ENCODE measurements around the gene IL22RA1.
A peak's percentile ranks its signal among the peaks of the same experiment; 100 is the strongest.

DNA sequence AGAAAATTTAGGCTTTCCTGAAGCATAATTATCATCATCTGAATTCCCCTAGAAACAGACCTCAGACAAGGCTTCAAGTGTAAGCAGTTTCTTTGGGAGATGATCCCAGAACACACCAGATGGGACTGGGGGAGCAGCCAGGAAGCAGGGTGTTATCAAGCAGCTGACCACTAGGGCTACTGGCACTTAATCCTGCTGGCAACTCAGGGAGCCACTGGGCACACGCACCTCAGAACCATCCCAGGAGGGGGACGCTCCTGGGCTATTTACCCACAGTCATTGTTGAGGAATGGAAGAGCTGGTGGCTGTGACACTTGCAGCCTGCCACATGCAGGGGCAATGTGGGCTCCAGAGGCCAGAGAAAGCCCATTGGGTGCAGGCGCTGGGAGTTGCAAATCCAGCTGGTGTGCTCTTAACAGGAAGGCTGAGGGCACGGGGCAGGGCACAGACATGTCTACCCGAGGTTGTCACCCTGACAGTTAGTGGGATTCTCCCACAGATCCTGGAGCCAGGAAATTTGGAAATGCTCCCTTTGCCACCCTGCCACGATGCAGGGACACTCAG lies 15.1 kb upstream of the IL22RA1 start:
- TF ChIP-seq, protein P1, sequence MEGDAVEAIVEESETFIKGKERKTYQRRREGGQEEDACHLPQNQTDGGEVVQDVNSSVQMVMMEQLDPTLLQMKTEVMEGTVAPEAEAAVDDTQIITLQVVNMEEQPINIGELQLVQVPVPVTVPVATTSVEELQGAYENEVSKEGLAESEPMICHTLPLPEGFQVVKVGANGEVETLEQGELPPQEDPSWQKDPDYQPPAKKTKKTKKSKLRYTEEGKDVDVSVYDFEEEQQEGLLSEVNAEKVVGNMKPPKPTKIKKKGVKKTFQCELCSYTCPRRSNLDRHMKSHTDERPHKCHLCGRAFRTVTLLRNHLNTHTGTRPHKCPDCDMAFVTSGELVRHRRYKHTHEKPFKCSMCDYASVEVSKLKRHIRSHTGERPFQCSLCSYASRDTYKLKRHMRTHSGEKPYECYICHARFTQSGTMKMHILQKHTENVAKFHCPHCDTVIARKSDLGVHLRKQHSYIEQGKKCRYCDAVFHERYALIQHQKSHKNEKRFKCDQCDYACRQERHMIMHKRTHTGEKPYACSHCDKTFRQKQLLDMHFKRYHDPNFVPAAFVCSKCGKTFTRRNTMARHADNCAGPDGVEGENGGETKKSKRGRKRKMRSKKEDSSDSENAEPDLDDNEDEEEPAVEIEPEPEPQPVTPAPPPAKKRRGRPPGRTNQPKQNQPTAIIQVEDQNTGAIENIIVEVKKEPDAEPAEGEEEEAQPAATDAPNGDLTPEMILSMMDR (conservative IDR thresholded peaks at IDR 0.05 in 1 of 2, IDR thresholded peaks at IDR 0.05 in 1 of 2; ENCODE audit: extremely low read depth in 1 of 2, insufficient read depth in 1 of 2, low read depth in 1 of 2, low read length in 2 of 2) = peak; percentile 32 to 36
- no peak for TF ChIP-seq EZH2 (IDR thresholded peaks at IDR 0.05; ENCODE audit: borderline replicate concordance, low read length)

Measured in mammary epithelial cell (primary cell).